ENCODE data around the gene CDH22. TPM values are rescaled to one million over a fixed set of nuclear protein-coding genes. Genes with fewer than 3 reads are reported as not detected.
A peak's percentile ranks its signal among the peaks of the same experiment; 100 is the strongest.

The CDH22 gene
- total and polyA plus RNA-seq, 9 of the 15 experiments (the other 6 are each of a cell fraction or from before 2014, with no cell fraction given): 0.07 to 0.08 TPM; not detected in 7

DNA sequence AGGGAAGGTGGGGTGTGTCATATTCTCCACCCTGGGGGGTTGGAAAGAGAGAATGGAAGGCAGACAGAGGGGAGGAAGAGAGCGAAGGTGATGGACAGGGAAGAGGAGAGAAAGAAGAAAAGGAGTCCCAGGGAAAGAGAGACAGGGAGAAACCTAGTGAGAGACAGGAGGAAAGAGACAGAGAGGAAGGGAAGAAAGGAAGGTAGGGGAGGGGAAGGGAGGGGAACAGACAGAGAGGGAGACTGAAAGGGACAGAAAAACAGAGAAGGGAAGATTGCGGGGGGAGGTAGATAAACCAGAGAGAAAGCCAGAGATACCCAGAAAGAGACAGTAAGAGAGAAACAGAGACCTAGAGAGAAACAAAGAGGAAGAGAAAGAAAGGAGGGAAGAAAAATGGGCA, 88.4 kb downstream of the CDH22 start:
- peaks cover 3% of the 10 kb centered on the region for H3K9me1 ChIP-seq (ENCODE audit: control insufficient read depth, insufficient read depth, low read length)
- DNase-seq (ENCODE audit: extremely low read depth in 1 of 4, low spot score in 3 of 4) (no peak), ATAC-seq (no peak), FAIRE-seq (no peak)
- peaks cover 22 to 30% of the 10 kb centered on the region in 2 experiments; a peak in 4 of 5 replicates for H3K4me1 ChIP-seq (replicated peaks in 1 of 2; ENCODE audit: control insufficient read depth in 2 of 2, insufficient read depth in 2 of 2, low read length in 2 of 2)
- no peaks in the 10 kb centered on the region for H3K9me3 ChIP-seq (replicated peaks; ENCODE audit: control insufficient read depth, insufficient read depth, low read depth, low read length)
- POLR2A ChIA-PET: interaction anchor here (0.6 to 1.4 kb wide), 2 partner anchors 11 to 13 kb away, joined by 3 to 4 read pairs; no protein-coding TSS in a partner anchor
- intact Hi-C loops (cut with micrococcal nuclease): no loop called here
- TF ChIP-seq CBFA2T2 (conservative IDR thresholded peaks at IDR 0.05): no peak
- TF ChIP-seq RCOR1 (IDR thresholded peaks at IDR 0.05; ENCODE audit: borderline replicate concordance in 1 of 2, low read depth in 2 of 2, low read length in 2 of 2): no peak
- TF ChIP-seq KLF1 (tag; IDR thresholded peaks at IDR 0.05): no peak
- TF ChIP-seq ZNF512 (tag; IDR thresholded peaks at IDR 0.05): 0 out of 2 replicates have a peak, but pooled peaks have one; percentile 28
- no peak overlapping the region for H2AFZ ChIP-seq (ENCODE audit: low read depth, low read length)
- BruUV-seq (replicated peaks): no TSS peak
- no peaks in the 10 kb centered on the region for H3K79me2 ChIP-seq (ENCODE audit: control insufficient read depth, insufficient read depth, low read length)
- H3K4me2 ChIP-seq (ENCODE audit: insufficient read depth, low read length): no peak overlapping the region
- peaks cover 0 to 7% of the 10 kb centered on the region in 2 experiments; a peak in 3 of 5 replicates for H3K27me3 ChIP-seq (ENCODE audit: control insufficient read depth in 2 of 2, insufficient read depth in 2 of 2, low read length in 2 of 2)
- in situ Hi-C loops (cut with MboI): no loop called here
- WGBS (ENCODE audit: insufficient coverage, low coverage, missing lambda C conversion rate): 10% methylated on average over 1 of the region's 2 CpGs
- H4K20me1 ChIP-seq (replicated peaks; ENCODE audit: control insufficient read depth, insufficient read depth, low read length): peaks cover 13% of the 10 kb centered on the region
- no peak overlapping the region for H3K9ac ChIP-seq (ENCODE audit: insufficient read depth in 1 of 2, low read depth in 2 of 2, low read length in 2 of 2)
- no peak overlapping the region for H3K27ac ChIP-seq (ENCODE audit: extremely low read depth, low read depth, low read length)
- CTCF ChIA-PET (ENCODE audit: low intra/inter-chr PET ratio): no interaction called here
- H3K36me3 ChIP-seq (ENCODE audit: control insufficient read depth, insufficient read depth, low read length): no peaks in the 10 kb centered on the region
- H3K4me3 ChIP-seq: no peak overlapping the region

DNA sequence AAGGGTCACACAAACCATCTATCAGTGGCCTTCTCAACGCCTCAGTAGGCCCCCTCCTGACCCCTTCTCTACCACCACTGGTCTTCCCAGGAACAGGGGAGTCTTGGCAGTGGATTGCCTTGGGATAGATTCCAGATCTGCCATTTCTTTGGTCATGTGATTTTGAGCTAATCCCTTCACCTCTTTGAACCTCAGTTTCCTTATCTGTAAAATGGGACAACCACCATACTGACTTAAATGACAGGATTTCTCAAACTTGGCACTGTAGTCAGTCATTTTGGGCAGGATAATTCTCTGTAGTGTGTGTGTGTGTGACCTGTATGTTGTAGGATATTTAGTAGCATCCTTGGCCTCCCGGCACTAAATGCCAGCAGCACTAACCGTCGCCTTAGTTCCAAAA, 89.1 kb downstream of the CDH22 start:
- Histone ChIP-seq H2AFZ (ENCODE audit: low read depth, low read length) (no peak overlapping the region), H3K4me2 (ENCODE audit: insufficient read depth, low read length) (no peak overlapping the region), H3K9me3 (replicated peaks; ENCODE audit: control insufficient read depth, insufficient read depth, low read depth, low read length) (no peaks in the 10 kb centered on the region), H3K9me1 (ENCODE audit: control insufficient read depth, insufficient read depth, low read length) (peaks cover 3% of the 10 kb centered on the region), H3K4me1 (replicated peaks in 1 of 2; ENCODE audit: control insufficient read depth in 2 of 2, insufficient read depth in 2 of 2, low read length in 2 of 2) (peaks cover 22 to 30% of the 10 kb centered on the region in 2 experiments; a peak in 4 of 5 replicates), H3K36me3 (ENCODE audit: control insufficient read depth, insufficient read depth, low read length) (no peaks in the 10 kb centered on the region), H3K9ac (ENCODE audit: insufficient read depth in 1 of 2, low read depth in 2 of 2, low read length in 2 of 2) (no peak overlapping the region), H3K4me3 (no peak overlapping the region), H4K20me1 (replicated peaks; ENCODE audit: control insufficient read depth, insufficient read depth, low read length) (peaks cover 13% of the 10 kb centered on the region), H3K27me3 (ENCODE audit: control insufficient read depth in 2 of 2, insufficient read depth in 2 of 2, low read length in 2 of 2) (peaks cover 0 to 4% of the 10 kb centered on the region in 2 experiments; a peak in 2 of 5 replicates), H3K79me2 (ENCODE audit: control insufficient read depth, insufficient read depth, low read length) (no peaks in the 10 kb centered on the region), H3K27ac (ENCODE audit: extremely low read depth, low read depth, low read length) (no peak overlapping the region)
- intact Hi-C loops (cut with micrococcal nuclease): no loop called here
- in situ Hi-C loops (cut with MboI): no loop called here
- FAIRE-seq (no peak), ATAC-seq (no peak), DNase-seq (ENCODE audit: extremely low read depth in 1 of 4, low spot score in 3 of 4) (no peak)
- CTCF ChIA-PET (ENCODE audit: low intra/inter-chr PET ratio): no interaction called here
- POLR2A ChIA-PET: no interaction called here
- WGBS (ENCODE audit: insufficient coverage, low coverage, missing lambda C conversion rate): 44% methylated on average over 4 of the region's 4 CpGs
- no TSS peak for BruUV-seq (replicated peaks)
- peak; percentile 80 for TF ChIP-seq RBM25 (IDR thresholded peaks at IDR 0.05; ENCODE audit: low read depth, low read length, severe bottlenecking)
- peak in 1 of 2 experiments; percentile 22; a peak in 1 of 4 replicates for TF ChIP-seq KDM1A (IDR thresholded peaks at IDR 0.05)
- peak; percentile 33; the same call in 1 of the 2 replicates for TF ChIP-seq ADNP (tag; IDR thresholded peaks at IDR 0.05)
- no peak for TF ChIP-seq NRF1 (conservative IDR thresholded peaks at IDR 0.05 in 1 of 2, IDR thresholded peaks at IDR 0.05 in 1 of 2)
- no peak for TF ChIP-seq ARID3A (IDR thresholded peaks at IDR 0.05; ENCODE audit: borderline replicate concordance, low read depth, low read length)
- TF ChIP-seq ZNF445 (CRISPR knock-in tag; IDR thresholded peaks at IDR 0.05; ENCODE audit: low read depth): no peak
- TF ChIP-seq BCOR (IDR thresholded peaks at IDR 0.05): peak; percentile 70; the same call in 1 of the 2 replicates
- TF ChIP-seq FOS (IDR thresholded peaks at IDR 0.05; ENCODE audit: extremely low read depth, insufficient read length): no peak
